ENCODE measurements around the gene POU6F2. TPM values are rescaled to one million over a fixed set of nuclear protein-coding genes. Genes with fewer than 3 reads are reported as not detected.

The POU6F2 gene
- total RNA-seq, 2 donors from 2014 or later = 0.14 to 0.16 TPM

DNA sequence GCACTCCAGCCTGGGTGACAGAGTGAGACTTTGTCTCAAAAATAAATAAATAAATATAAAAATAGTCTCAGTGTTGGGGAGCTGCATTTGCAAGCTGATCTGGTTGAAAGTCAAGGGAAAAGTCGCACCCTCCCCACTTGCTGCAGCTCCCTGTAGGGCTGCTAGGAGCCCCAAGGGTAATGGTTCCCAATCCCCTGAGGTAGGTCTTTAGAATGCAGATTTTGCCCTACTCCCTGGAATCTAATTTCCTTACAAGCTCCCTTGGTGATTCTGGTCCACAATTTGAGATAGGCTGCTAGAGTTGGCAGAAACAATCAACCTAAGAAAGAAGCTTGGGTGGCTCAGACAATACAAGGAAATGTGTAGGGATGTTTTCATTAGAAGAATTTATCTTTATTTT lies 356.0 kb downstream of the POU6F2 start:
- H3K4me1 Mint-ChIP-seq (ENCODE audit: low read depth) = no peaks in the 10 kb centered on the region
- H3K9me3 Mint-ChIP-seq = no peaks in the 10 kb centered on the region
- no peak overlapping the region for H3K4me3 Mint-ChIP-seq
- H3K36me3 Mint-ChIP-seq (ENCODE audit: insufficient read depth in 2 of 2) = no peaks in the 10 kb centered on the region
- DNase-seq = no peak
- H3K27me3 Mint-ChIP-seq (ENCODE audit: low read depth) = peaks cover 22% of the 10 kb centered on the region
- no peak for ATAC-seq (replicated peaks in 1 of 2)
- H3K27ac Mint-ChIP-seq = no peak overlapping the region

DNA sequence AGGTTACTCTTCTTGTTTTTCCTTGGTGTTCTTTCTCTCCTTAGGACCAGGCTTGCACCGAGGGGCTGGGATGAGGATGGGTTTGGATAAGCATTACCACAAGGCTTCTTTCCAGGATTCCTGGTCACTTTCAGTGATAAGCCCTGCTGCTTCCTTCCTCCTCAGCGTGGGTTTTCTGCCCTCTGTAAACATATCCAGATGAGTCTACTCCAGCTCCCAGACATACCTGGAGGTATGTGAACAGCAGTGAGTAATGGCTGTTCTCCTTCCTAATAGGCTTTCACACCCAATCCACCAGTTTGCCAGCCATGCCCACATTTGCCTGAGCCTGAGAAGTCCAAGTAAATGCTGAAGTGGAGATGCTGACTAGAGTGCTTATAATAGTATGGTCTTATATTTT lies 358.7 kb downstream of the POU6F2 start:
- ATAC-seq (replicated peaks in 1 of 2) (no peak), DNase-seq (no peak)
- no peak overlapping the region for H3K27ac Mint-ChIP-seq
- H3K4me3 Mint-ChIP-seq = no peak overlapping the region
- H3K4me1 Mint-ChIP-seq (ENCODE audit: low read depth) = no peaks in the 10 kb centered on the region
- no peaks in the 10 kb centered on the region for H3K9me3 Mint-ChIP-seq
- no peaks in the 10 kb centered on the region for H3K36me3 Mint-ChIP-seq (ENCODE audit: insufficient read depth in 2 of 2)
- peaks cover 18% of the 10 kb centered on the region for H3K27me3 Mint-ChIP-seq (ENCODE audit: low read depth)

DNA sequence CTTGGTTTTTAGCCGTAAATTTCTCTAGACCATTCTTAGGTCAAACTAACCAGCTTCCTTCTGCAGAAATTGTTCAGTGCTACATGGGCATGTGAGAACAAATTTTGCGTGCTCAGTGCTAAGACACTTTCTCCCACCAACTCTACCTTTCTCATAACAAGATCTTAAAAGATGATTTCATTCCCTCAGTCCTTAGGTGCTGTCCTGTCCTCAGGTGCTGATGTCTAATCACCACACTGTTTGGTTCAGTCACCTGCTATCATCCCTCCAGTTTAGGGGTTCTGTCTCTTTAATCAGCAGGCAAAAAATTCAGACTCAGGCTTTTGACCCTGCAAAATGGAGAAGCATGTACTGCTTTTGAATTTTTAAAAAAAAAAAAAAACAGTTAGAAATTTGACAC lies 361.0 kb downstream of the POU6F2 start:
- no peak for ATAC-seq (replicated peaks in 1 of 2)
- H3K4me1 Mint-ChIP-seq (ENCODE audit: low read depth) = no peaks in the 10 kb centered on the region
- H3K27ac Mint-ChIP-seq = no peak overlapping the region
- no peaks in the 10 kb centered on the region for H3K9me3 Mint-ChIP-seq
- H3K4me3 Mint-ChIP-seq = no peak overlapping the region
- DNase-seq = no peak
- H3K36me3 Mint-ChIP-seq (ENCODE audit: insufficient read depth in 2 of 2) = no peaks in the 10 kb centered on the region
- peaks cover 17% of the 10 kb centered on the region for H3K27me3 Mint-ChIP-seq (ENCODE audit: low read depth)

DNA sequence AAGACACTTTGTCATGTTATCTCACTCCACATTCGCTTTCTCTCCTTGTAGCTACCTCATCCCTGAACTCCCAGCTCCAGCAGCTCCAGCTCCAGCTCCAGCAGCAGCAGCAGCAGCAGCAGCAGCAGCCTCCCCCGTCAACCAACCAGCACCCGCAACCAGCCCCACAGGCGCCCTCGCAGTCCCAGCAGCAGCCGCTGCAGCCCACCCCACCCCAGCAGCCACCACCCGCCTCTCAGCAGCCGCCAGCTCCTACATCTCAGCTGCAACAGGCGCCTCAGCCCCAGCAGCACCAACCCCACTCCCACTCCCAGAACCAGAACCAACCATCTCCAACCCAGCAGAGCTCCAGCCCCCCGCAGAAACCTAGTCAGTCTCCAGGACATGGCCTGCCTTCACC lies 361.9 kb downstream of the POU6F2 start:
- Mint-ChIP-seq H3K9me3 (no peaks in the 10 kb centered on the region), H3K27me3 (ENCODE audit: low read depth) (peaks cover 14% of the 10 kb centered on the region), H3K4me3 (no peak overlapping the region), H3K36me3 (ENCODE audit: insufficient read depth in 2 of 2) (no peaks in the 10 kb centered on the region), H3K4me1 (ENCODE audit: low read depth) (no peaks in the 10 kb centered on the region), H3K27ac (no peak overlapping the region)
- no peak for ATAC-seq (replicated peaks in 1 of 2)
- DNase-seq = no peak

DNA sequence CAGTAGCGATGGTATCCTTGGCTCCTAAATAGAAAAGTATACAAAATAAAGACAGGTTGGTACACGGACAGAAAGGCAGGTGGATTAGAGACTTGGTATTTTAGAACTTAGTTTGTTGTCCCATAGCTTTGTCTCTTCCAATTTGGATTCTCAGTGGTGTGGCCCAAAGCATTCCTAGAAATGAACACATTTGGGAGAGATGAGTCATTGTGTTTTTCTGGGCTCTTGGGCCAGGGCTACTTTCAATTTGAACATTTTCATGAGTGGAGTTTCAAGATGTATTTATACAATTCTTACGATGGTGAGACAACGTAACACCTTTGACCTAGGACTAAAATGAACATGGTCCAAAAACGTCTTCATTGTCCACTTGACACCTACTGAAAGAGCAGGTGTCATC lies 363.4 kb downstream of the POU6F2 start:
- ATAC-seq (replicated peaks in 1 of 2) (no peak), DNase-seq (no peak)
- Mint-ChIP-seq H3K27ac (no peak overlapping the region), H3K9me3 (no peaks in the 10 kb centered on the region), H3K36me3 (ENCODE audit: insufficient read depth in 2 of 2) (no peaks in the 10 kb centered on the region), H3K4me1 (ENCODE audit: low read depth) (no peaks in the 10 kb centered on the region), H3K4me3 (no peak overlapping the region), H3K27me3 (ENCODE audit: low read depth) (peaks cover 8% of the 10 kb centered on the region)

DNA sequence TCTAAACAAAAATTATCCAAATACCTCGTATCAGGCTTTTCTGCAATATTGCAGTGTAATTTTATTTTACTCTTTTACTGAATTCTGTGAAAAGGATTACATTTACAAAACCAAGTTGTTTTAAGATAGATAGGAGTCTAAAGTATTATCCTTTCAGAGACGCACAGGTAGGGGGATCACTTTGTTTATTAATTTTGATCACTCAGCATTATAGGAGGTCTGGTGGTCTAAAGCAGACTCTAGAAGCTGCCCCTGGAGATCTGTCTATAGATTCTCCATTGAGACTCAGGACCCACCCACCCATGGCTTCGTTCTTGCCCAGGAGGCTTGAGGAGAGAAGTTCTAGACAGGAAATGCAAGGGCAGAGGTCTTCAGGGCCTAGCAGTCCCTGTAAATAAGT lies 365.1 kb downstream of the POU6F2 start:
- H3K27ac Mint-ChIP-seq = no peak overlapping the region
- peaks cover 8% of the 10 kb centered on the region for H3K27me3 Mint-ChIP-seq (ENCODE audit: low read depth)
- no peaks in the 10 kb centered on the region for H3K9me3 Mint-ChIP-seq
- no peak for ATAC-seq (replicated peaks in 1 of 2)
- no peak for DNase-seq
- no peaks in the 10 kb centered on the region for H3K4me1 Mint-ChIP-seq (ENCODE audit: low read depth)
- no peak overlapping the region for H3K4me3 Mint-ChIP-seq
- no peaks in the 10 kb centered on the region for H3K36me3 Mint-ChIP-seq (ENCODE audit: insufficient read depth in 2 of 2)

DNA sequence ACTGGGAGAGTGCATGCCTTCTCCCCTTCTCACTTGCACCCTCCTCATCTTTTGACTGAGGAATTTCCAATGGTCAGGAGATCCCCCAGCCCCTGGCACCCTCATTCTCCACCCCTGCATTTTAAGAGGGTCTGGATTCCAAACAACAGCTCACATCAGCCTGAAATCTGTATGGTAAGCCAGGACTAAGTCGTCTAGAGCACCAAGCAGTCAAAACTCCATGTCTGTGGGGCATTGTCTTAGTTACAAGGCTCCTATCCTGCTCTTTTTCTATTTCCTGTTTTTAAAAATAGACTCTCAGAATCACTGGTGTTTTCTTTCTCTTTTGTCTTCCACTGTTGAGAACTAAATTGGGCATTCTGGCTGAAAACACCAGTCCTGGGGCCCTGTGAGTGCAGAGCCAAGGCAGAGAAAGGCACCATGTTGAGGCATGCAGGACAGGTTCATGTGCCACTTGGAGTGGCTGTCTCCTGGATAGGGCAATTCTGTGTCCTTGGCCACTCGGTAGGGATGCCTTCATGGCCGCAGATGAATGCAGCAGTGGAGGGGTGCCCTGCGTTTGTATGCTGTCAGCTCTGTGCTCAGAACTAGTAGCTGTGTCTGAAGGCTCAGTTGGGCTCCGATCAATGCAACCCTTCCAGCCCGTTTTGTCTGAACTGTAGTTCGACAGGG lies 371.9 kb downstream of the POU6F2 start:
- no peaks in the 10 kb centered on the region for H3K4me1 Mint-ChIP-seq (ENCODE audit: low read depth)

DNA sequence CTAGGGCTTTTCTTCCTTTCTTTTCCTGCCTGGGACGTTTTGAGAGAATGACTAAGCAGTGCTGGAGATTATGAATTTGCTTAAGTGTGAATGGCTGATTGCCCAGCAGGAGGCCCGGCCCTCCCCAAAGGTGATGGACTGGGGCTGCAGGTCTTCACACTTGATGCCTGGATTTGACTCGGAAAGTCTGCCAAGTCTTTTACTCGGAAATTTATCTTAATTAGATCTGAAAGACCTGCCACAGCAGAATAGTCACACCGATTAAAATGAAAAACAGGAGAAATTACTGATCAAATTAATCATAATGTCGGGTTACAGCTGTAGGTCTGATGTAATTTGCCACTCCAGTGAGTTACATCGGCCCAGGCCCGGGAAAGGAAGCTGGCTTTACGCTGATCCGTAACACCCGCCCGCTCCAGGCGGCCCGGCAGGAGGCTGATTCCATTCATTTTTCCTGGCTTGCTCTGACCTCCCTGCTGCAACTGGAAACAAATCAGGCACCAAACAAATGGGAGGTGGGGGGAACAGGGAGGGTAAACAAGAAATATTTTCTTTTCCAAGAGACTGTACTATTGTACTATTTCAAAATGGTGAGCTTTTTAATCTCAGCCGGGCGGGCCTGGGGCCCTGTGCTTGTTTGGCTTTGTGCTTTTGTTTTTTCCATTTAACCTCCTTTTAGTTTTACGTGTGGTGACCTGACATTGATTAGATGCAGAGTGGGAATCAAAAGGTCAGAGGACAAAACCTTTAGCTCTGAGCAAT lies 376.1 kb downstream of the POU6F2 start:
- Mint-ChIP-seq H3K9me3 (no peaks in the 10 kb centered on the region), H3K4me1 (ENCODE audit: low read depth) (peaks cover 12% of the 10 kb centered on the region), H3K36me3 (ENCODE audit: insufficient read depth in 2 of 2) (no peaks in the 10 kb centered on the region), H3K4me3 (no peak overlapping the region), H3K27ac (no peak overlapping the region), H3K27me3 (ENCODE audit: low read depth) (no peaks in the 10 kb centered on the region)
- no peak for DNase-seq
- no peak for ATAC-seq (replicated peaks in 1 of 2)

More for the DNA sequence above, 371.9 kb downstream of the POU6F2 start:
- no peaks in the 10 kb centered on the region for H3K36me3 Mint-ChIP-seq (ENCODE audit: insufficient read depth in 2 of 2)
- DNase-seq = no peak
- H3K27me3 Mint-ChIP-seq (ENCODE audit: low read depth) = no peaks in the 10 kb centered on the region
- ATAC-seq (replicated peaks in 1 of 2) = no peak
- no peak overlapping the region for H3K27ac Mint-ChIP-seq
- H3K9me3 Mint-ChIP-seq = no peaks in the 10 kb centered on the region
- H3K4me3 Mint-ChIP-seq = no peak overlapping the region

DNA sequence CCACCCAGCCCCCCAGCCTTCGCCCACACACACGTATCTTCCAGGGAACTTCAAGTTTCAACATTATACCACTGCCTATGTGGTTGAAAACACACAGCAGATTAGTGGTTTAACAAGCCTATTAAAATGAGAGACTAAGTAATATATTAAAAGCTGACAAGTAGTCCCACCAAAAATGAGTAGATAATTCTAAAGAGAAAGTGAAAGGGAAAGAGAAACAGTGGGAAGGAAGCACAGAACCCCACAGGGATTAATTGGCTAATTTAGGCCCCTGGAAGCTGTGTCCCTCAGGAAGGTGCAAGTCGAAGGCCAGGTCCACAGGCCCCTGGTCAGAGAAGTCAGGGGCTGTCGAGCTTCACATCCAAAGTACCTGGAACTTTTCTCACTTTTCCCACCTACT lies 378.0 kb downstream of the POU6F2 start:
- DNase-seq (no peak), ATAC-seq (replicated peaks in 1 of 2) (no peak)
- Mint-ChIP-seq H3K27me3 (ENCODE audit: low read depth) (no peaks in the 10 kb centered on the region), H3K4me1 (ENCODE audit: low read depth) (peaks cover 12% of the 10 kb centered on the region), H3K9me3 (no peaks in the 10 kb centered on the region), H3K36me3 (ENCODE audit: insufficient read depth in 2 of 2) (no peaks in the 10 kb centered on the region), H3K27ac (no peak overlapping the region), H3K4me3 (no peak overlapping the region)

DNA sequence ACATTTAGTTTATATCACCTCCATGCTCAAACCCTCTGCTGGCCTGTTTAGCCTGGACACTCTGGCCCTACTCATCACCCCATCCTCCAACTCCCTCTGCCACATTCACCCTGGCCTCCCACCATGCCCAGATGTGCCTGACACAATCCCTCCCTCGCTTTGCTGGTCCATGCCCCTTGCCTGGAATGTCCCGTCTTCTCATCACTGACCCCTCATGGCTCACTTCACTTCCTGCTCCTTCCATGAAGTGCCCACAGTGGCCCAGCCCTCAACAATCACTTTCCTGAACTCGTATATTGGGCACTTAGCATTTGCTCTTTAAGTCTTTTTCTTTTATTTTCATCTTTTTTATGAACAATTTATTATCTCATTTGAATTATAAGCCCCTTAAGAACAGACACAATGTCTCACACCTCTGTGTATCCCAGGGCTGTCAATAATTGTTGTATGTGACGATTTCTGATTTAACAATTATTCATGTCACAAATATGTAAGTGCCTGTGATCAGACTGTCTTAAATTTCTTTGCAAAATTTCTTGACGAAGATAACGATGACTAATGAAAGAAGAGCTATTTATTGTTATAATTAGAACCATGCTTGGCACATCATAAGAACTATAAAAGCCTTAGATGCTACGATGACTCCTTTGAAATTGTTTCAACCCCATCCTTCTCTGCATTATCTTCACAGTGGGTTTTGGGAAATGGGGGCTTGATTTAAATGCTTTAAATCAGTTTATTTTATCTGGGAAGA lies 378.6 kb downstream of the POU6F2 start:
- Mint-ChIP-seq H3K4me3 (no peak overlapping the region), H3K27me3 (ENCODE audit: low read depth) (no peaks in the 10 kb centered on the region), H3K4me1 (ENCODE audit: low read depth) (peaks cover 12% of the 10 kb centered on the region), H3K9me3 (no peaks in the 10 kb centered on the region), H3K36me3 (ENCODE audit: insufficient read depth in 2 of 2) (no peaks in the 10 kb centered on the region), H3K27ac (no peak overlapping the region)
- DNase-seq (no peak), ATAC-seq (replicated peaks in 1 of 2) (no peak)

DNA sequence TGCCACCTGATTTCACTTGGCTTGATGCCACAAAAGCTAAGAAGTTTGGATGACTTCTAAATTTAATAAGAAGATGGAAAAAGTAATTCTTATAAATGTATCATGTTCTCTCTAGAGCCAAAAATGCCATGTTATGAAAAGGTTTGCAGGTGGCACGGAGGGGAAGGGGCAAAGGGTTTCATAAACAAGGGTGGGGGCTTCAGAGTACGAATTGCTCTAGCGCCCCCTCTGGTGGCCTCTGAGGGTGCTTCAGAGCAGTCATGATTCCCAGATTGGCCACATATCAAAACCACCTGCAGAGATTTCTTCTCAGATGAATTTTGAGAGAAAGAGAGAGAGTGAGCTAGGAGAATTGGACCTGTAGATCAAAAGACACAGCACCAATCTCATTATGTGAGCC lies 379.9 kb downstream of the POU6F2 start:
- no peak overlapping the region for H3K27ac Mint-ChIP-seq
- DNase-seq (no peak), ATAC-seq (replicated peaks in 1 of 2) (no peak)
- no peak overlapping the region for H3K4me3 Mint-ChIP-seq
- no peaks in the 10 kb centered on the region for H3K36me3 Mint-ChIP-seq (ENCODE audit: insufficient read depth in 2 of 2)
- peaks cover 12% of the 10 kb centered on the region for H3K4me1 Mint-ChIP-seq (ENCODE audit: low read depth)
- H3K9me3 Mint-ChIP-seq = no peaks in the 10 kb centered on the region
- H3K27me3 Mint-ChIP-seq (ENCODE audit: low read depth) = peaks cover 5% of the 10 kb centered on the region

DNA sequence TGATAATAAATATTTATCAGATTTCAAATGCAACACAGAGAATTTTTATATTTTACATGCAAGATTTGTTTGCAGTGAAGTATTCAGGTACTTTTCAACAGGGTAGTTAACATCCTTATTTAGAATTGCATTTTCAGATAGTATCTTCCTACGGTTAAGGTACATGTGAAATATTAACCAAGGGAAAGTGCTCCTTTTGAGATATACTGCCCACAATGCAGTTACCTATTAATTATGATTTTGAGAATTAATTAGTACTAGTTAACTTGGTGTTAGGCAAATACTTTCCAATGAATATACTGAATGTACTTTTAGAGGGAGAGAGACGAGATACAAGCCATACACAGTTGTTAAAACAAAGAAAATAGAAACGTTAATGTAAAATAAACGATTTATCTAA lies 382.3 kb downstream of the POU6F2 start:
- peaks cover 12% of the 10 kb centered on the region for H3K4me1 Mint-ChIP-seq (ENCODE audit: low read depth)
- H3K4me3 Mint-ChIP-seq = no peak overlapping the region
- peaks cover 16% of the 10 kb centered on the region for H3K27me3 Mint-ChIP-seq (ENCODE audit: low read depth)
- no peak overlapping the region for H3K27ac Mint-ChIP-seq
- H3K9me3 Mint-ChIP-seq = peaks cover 0 to 2% of the 10 kb centered on the region in 2 donors
- H3K36me3 Mint-ChIP-seq (ENCODE audit: insufficient read depth in 2 of 2) = no peaks in the 10 kb centered on the region
- DNase-seq (no peak), ATAC-seq (replicated peaks in 1 of 2) (no peak)

DNA sequence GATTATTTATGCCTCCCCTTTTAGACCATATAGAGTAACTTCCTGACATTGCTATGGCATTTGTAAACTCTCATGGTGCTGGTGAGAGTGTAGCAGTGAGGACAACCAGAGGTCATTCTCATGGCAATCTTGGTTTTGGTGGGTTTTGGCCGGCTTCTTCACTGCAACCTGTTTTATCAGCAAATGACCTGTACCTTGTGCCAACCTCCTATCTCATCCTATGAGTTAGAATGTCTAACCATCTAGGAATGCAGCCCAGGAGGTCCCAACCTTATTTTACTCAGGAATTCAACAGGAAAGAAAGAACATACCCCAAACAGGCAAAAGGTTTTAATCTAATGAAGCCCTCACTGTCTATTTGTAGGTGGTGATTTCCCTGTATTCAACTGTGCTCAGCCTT lies 383.1 kb downstream of the POU6F2 start:
- H3K4me3 Mint-ChIP-seq = no peak overlapping the region
- H3K27me3 Mint-ChIP-seq (ENCODE audit: low read depth) = peaks cover 22% of the 10 kb centered on the region
- ATAC-seq (replicated peaks in 1 of 2) (no peak), DNase-seq (no peak)
- peaks cover 0 to 2% of the 10 kb centered on the region in 2 donors for H3K9me3 Mint-ChIP-seq
- no peak overlapping the region for H3K27ac Mint-ChIP-seq
- no peaks in the 10 kb centered on the region for H3K36me3 Mint-ChIP-seq (ENCODE audit: insufficient read depth in 2 of 2)
- H3K4me1 Mint-ChIP-seq (ENCODE audit: low read depth) = peaks cover 7% of the 10 kb centered on the region

All from activated T-cell treated with anti-CD3 and anti-CD28 coated beads, Interleukin-2, amount 50 U/mL, for 72 hours (primary cell).